Stimulated activated CD4-positive, alpha-beta T cell treated with anti-CD3 and anti-CD28 coated beads, Interleukin-1b, Interleukin-23, amount 100 ng/mL, for 1 hour (primary cell): ENCODE measurements around the gene UBE3B.
"Not testable (repeated sequence)": the region's sequence is repeated elsewhere in the genome, so short reads cannot be mapped to it uniquely, and the experiment has no call there.

Experiments
- DNase-seq, 2 donors: peaks; one replicate each; pipeline ENCODE4 v3.0.0-alpha.2; 2020; ENCODE audit warnings: low read depth in 2 of 2

The UBE3B gene

GRCh38 chr12:109477185-109477962 lies at the start of gene UBE3B, which contains the start of gene KCTD10:
TSS of gene UBE3B (plus strand) at chr12:109477634. CDS start at chr12:109483552, 5,918 bp downstream.
TSS of gene KCTD10 (minus strand) at chr12:109477300. CDS start at chr12:109477262, 38 bp downstream.
- DNase-seq: peak; percentile 63 to 65

GRCh38 chr12:109428037-109428629 lies 49.3 kb upstream of the UBE3B start:
- DNase-seq: peak; percentile 31 to 64

- DNase-seq: not testable (repeated sequence)
These were observed 48.6 kb upstream of the UBE3B start for GRCh38 chr12:109428804-109429203.

- DNase-seq: no peak
These were observed 47.2 kb upstream of the UBE3B start for GRCh38 chr12:109430244-109430643.

- no peak for DNase-seq
These were observed 45.0 kb upstream of the UBE3B start for GRCh38 chr12:109432431-109432830.

GRCh38 chr12:109432842-109433304 lies 44.6 kb upstream of the UBE3B start:
- peak; percentile 36 to 58 for DNase-seq

GRCh38 chr12:109433618-109434017 lies 43.8 kb upstream of the UBE3B start:
- DNase-seq: no peak

GRCh38 chr12:109434582-109434981 lies 42.9 kb upstream of the UBE3B start:
- DNase-seq: no peak

GRCh38 chr12:109435428-109436187 lies 41.8 kb upstream of the UBE3B start:
- DNase-seq: no peak

GRCh38 chr12:109436188-109436560 lies 41.3 kb upstream of the UBE3B start:
- DNase-seq: no peak

GRCh38 chr12:109439181-109439580 lies 38.3 kb upstream of the UBE3B start:
- DNase-seq: no peak

GRCh38 chr12:109439951-109440350 lies 37.5 kb upstream of the UBE3B start:
- not testable (repeated sequence) for DNase-seq

GRCh38 chr12:109440851-109441490 lies 36.5 kb upstream of the UBE3B start:
- DNase-seq: no peak

- no peak for DNase-seq
These were observed 33.6 kb upstream of the UBE3B start for GRCh38 chr12:109443794-109444193.

GRCh38 chr12:109444259-109444658 lies 33.2 kb upstream of the UBE3B start:
- no peak for DNase-seq

- DNase-seq: no peak
These were observed 32.2 kb upstream of the UBE3B start for GRCh38 chr12:109445191-109445609.

- no peak for DNase-seq
These were observed 30.6 kb upstream of the UBE3B start for GRCh38 chr12:109446869-109447268.

GRCh38 chr12:109447482-109447881 lies 30.0 kb upstream of the UBE3B start:
- DNase-seq: no peak

- no peak for DNase-seq
These were observed 29.2 kb upstream of the UBE3B start for GRCh38 chr12:109448272-109448671.

GRCh38 chr12:109448707-109449390 lies 28.6 kb upstream of the UBE3B start:
- no peak for DNase-seq

GRCh38 chr12:109449845-109450532 lies 27.4 kb upstream of the UBE3B start:
- DNase-seq: no peak
